GM18511 (cell line): ENCODE data around the gene WDR89.
A peak's percentile ranks its signal among the peaks of the same experiment; 100 is the strongest.
"Not testable (repeated sequence)": the region's sequence is repeated elsewhere in the genome, so short reads cannot be mapped to it uniquely, and the experiment has no call there.

Source experiments
- ATAC-seq: cut with Tn5 transposase; IDR thresholded peaks from one replicate; pipeline ENCODE4 v1.9.1; 2021; ENCODE audit warnings: mild to moderate bottlenecking, moderate library complexity; ENCODE audit not compliant: unreplicated experiment

WDR89 gene

DNA sequence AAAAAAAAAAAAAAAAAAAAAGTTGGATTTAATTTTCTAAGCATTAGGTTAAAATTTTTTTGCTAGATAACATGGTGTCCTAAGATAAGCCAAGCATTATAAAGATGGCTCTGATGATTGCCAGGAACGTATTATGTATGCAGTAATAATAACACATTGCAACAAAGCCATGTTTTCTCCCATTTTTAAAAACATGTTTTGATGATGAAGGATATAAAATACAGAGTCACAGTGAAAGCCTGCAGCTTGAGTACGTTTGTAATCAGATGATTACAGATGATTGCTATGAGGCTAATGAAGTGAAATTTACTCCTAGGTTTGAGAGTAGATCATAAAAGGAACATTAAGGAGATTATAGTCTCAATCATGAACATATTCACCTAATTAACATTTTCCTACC lies 13.3 kb upstream of the WDR89 start:
- ATAC-seq, result no peak

DNA sequence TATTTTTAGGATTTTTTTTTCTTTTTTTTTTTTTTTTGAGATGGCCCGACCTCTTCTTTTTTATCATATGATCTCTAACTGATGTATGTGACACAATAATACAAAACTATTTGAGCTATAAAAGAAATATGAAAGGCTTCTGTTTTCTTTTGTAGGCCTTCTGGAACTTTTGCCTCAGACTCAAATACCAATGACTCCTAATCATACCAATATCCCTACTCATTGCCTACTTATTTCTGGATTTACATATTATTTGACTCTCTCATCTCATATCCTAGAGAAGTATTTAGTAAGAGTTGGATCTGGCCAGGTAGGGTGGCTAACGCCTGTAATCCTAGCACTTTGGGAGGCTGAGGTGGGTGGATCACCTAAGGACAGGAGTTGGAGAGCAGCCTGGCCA lies 12.7 kb upstream of the WDR89 start:
- no peak for ATAC-seq

DNA sequence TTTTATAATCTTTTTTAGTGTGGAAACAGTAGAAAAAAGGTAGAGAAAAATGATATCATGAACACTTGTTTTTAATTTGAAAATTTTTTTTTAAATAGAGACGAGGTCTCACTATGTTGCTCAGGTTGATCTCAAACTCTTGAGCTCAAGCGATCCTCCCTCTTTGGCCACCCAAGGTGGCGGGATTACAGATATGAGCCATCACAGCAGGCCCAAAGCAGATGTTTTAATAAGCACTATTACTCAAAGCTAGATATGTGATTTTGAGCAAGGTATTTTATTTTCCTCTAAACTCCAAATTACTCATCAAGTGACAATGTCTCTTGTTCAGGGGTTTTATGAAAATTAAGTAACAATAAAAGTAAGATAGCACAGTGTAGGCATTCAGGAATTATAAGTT lies 10.7 kb upstream of the WDR89 start:
- ATAC-seq, result no peak

DNA sequence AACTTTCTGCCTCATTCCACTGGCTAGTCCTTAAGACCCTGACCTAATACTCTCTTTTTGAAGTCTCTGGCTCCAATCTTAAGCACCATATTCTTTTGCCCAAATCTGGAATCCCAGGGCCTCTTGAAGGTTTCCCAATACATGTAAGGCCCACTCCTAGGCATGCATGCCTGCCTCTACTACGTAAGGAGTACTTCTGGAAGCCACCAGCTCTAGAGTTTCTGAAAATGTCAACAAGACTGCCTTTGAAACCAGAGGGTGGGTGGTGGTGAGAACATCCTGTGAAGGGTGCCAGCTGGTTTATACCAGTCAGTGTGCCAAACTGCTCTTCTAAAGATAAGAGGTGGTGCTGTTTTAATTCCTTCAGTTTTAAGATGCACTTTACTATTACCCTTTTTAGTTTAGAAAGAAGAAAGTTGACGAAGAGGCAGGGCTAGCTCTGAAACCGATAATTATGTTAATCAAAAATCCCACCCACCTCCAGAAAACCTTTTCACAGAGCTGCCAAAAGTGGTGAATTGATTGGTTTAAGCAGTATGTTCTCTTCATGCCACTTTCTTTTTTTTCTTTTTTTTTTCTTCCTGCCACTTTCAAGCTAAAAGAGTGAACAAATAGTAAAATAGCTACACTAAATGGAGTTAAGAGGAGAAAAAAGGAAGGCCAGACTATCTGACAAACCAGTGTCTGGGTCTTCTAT lies 8.7 kb upstream of the WDR89 start:
- peak; percentile 80 for ATAC-seq

DNA sequence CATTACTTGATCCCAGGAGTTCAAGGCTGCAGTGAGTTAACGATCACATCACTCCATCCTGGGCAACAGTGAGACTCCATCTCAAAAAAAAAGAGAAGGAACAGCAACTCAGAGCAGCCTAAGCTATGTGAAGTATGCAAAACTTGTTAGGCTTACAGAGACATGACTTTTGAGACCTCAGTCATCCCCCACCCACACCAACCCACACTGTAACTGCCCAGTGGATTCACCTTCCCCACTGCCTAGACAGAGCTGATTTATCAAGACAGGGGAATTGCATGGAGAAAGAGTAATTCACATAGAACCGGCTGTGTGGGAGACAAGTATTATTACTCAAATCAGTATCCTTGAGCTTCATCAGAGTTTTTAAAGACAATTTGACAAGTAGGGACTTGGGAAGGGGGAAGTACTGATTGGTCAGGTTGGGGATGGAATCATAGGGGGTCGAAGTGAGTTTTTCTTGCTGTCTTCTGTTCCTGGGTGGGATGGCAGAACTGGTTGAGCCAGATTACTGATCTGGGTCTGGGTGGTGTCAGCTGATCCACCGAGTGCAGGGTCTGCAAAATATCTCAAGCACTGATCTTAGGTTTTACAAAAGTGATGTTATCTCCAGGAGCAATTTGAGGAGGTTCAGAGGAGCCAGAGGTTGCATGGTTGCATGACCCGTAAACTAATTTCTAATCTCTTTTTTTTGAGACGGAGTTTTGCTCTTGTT lies 6.2 kb upstream of the WDR89 start:
- ATAC-seq, result peak; percentile 68

DNA sequence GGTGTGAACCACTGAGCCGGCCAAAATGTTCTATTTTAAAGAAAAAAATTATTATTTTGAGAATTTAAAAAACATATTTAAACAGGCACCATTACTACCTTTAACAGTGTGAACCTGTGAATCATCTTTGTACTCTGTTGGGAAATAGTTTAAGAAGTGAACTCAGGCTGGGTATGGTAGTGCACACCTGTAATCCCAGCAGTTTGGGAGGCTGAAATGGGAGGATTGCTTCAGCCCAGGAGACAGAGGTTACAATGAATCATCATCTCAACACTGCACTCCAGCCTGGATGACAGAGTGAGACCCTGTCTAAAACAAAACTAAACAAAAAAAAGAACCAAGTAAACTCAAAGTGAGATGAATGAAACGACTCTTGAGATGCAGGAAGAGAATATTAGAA lies 3.1 kb upstream of the WDR89 start:
- ATAC-seq, result no peak

DNA sequence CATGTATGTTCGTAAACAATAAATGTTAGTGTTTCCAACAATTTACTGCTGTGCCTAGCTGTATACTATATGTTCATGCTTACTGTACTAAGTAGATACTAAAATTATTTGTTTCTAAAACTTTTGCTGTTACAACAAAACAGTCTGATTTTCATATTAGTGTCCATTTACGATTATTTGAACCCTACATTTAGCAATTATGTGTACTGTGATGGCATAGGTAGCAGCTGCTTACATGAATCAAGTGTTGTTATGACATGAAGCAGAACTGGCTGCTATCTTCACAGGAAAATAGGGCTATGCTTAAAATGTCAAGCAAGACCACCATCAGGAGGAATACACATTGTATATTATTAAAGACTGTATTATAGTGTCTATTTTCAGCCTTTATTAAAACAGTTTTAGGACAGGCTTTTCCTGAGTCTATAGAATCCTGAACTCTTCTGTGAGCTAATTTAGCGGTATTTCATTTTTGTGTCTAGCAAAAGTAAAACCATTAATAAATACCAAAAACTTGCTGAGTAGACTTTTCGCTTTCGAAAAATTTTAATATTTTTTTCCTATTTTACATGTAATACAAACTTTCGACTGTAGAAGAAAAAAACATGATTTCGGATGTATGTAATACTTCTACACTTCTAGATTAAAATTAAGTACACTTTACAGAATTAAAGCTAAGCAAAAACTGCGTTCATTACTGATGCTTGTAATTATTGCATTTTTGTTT lies 1.1 kb upstream of the WDR89 start:
- ATAC-seq, result no peak

DNA sequence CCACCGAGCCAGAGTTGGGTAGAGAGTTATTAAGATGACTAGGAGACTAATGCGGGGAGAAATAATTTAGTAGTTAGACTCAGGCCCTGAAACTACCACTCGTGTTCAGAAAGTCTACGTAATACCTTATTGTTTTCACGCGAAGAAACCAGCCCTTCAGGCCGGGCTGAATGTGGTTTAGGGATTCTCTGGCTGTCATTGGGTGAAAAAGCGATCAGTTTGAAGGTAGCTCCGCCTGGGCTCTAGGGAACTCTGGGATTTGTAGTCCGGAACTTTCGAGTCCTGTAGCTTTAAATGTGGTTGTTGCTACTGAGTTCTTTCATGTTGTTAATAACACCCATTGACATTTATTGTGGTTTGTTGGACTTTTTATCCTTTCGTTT lies 549 bp upstream of the WDR89 start:
- peak; percentile 68 for ATAC-seq

DNA sequence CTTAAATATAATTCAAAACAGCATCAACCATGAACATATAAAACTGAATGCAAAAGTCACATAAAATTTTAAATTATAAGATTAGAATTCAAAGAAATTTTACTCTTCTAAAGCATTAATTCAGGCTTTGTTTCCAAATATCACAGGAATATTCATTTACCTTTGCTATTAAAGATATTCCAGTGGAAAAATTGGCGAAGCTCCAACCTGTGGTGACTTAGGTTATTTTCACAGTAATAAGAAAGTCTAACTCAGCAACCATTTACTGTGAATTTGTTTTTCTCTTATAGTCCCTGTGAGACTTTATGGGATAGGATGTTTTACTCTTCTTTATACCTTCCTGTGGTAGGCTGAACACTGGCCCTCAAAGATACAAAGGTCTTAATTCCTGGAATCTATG lies 3.2 kb downstream of the WDR89 start:
- ATAC-seq, result no peak

DNA sequence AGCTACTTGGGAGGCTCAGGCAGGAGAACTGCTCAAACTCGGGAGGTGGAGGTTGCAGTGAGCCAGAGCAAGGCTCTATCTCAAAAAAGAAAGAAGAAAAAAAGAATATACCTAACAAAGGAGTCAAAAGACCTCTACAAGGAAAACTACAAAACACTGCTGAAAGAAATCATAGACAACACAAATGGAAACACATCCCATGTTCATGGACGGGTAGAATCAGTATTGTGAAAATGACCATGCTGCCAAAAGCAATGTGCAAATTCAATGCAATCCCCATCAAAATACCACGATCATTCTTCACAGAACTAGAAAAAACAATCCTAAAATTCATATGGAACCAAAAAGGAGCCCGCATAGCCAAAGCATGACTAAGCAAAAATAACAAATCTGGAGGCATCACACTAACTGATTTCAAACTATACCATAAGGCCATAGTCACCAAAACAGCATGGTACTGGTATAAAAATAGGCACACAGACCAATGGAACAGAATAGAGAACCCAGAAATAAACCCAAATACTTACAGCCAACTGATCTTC lies 5.5 kb downstream of the WDR89 start:
- not testable (repeated sequence) for ATAC-seq

DNA sequence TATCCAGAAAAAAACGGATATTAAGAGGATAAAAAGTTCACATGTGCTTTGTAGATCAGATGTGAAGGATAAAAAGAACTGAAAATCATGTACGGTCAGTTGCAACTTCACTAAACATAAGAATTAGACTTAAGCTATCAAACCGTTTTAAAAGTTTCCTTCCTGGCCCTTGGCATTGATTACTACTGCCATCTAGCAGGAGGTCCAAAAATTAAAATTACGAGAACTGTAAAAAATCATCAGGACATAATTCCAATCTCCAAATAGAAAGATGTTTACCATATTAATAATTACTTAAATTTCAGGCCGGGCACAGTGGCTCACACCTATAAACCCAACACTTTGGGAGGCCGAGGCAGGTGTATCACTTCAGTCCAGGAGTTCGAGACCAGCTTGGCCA lies 7.9 kb downstream of the WDR89 start:
- no peak for ATAC-seq

DNA sequence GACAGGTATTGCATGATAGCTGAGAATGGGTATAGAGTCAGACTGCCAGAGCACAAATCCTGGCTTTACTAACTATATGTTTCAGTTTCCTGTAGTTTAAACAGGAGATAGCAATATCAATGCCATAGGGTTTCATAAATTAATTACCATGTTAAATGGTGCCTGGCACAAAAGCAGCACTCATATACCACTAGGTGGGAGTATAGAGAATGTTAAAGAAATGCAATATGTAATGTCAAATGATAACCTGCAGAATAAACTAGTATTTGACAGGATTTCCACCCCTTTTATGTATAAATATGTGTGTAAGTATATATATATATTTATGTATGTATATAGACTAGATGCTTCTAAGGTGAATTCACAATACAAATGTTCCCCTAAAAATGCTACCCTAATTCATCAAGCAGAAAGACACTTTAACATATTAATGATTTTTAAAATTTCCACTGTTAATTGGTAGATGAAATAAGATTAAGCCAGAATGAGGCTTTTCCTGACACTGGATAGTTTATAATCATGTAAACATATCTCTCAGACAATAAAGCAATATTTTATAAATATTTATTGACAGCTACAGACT lies 8.6 kb downstream of the WDR89 start:
- peak; percentile 57 for ATAC-seq

DNA sequence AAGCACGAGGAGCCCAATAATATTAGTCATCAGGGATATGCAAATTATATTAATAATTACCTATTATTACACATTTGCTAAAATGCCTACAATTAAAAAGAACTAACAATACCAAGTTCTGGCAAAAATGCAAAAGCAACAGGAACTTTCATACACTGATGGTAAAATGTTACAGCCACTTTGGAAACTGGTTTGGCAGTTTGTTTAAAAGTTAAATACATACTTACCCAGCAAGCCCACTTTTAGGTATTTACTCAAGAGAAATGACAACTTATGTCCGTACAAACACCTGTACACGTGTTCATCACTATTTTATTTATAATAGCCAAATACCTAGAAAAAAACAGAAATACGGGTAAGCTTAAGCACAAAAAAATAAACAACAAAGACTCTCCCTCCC lies 17.0 kb downstream of the WDR89 start:
- no peak for ATAC-seq

DNA sequence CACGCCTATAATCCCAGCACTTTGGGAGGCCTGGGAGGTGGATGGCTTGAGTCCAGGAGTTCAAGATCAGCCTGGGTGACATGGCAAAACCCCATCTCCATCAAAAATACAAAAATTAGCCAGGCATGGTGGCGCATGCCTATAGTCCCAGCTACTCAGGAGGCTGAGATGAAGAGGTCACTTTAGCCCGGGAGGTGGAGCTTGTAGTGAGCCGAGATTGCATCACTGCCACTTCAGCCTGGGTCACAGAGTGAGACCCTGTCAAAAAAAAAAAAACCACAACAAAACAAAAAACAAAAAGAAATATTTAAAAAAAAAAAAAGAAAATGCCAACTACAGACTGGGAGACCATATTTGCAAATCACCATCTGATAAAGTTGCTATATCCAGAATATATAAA lies 17.5 kb downstream of the WDR89 start:
- ATAC-seq, result no peak

DNA sequence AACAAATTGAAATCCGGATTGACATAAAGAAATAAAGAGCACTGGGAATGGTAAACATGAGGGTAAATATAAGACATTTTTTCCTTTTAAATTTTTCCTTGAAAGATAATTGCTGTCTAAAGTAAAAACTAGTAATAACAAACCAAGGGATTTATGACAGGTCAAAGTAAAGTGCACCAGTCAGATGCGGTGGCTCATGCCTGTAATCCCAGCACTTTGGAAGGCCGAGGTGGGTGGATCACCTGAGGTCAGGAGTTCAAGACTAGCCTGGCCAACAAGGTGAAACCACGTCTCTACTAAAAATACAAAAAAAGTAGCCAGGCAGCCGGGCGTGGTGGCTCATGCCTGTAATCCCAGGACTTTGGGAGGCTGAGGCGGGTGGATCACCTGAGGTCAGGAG lies 19.7 kb downstream of the WDR89 start:
- not testable (repeated sequence) for ATAC-seq

DNA sequence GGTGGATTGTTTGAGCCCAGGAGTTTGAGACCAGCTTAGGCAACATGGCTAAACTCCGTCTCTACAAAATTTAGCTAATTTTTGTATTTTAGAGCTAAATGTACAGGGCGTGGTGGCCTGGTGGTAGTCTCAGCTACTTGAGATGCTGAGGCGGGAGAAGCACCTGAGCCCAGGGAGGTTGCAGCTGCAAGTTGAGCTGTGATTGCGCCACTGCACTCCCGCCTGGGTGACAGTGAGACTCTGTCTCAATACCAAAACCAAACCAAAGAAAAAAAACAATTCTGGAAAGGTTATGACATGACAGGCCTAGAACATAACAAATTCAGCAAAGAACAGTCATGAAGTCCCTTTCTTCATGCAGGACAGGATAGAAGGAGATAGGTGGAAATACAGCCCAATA lies 25.7 kb downstream of the WDR89 start:
- ATAC-seq, result no peak

DNA sequence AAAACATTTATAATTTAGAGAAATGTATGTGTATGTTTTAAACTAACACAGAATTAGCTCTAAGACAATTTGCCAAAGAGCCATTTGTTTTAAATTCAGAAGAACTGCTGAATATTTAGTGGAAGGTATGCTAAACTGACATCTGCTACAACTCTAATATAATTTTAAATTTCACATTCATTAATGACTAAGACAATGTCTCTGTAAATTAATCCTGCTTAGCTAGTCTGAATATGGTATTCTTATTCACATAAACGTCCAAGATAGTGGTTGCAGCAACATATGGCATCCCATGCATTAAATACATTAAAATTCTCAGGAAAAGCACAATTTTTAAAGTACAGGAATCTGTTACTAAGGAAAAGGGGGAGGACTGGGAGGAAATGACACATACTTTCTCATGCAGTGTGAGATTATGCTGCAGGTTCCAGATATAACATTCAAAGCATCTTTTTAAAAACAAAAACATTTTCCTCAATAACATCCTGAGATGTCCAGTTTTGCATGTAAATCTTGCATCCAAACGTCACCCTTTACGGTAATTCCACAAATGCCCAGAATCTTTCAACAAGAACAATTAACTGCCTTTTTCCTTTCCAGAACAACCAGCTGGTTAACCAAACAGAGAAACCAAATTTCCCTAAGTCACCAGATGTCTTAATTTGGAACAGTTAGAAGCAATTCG lies 26.9 kb downstream of the WDR89 start:
- no peak for ATAC-seq

DNA sequence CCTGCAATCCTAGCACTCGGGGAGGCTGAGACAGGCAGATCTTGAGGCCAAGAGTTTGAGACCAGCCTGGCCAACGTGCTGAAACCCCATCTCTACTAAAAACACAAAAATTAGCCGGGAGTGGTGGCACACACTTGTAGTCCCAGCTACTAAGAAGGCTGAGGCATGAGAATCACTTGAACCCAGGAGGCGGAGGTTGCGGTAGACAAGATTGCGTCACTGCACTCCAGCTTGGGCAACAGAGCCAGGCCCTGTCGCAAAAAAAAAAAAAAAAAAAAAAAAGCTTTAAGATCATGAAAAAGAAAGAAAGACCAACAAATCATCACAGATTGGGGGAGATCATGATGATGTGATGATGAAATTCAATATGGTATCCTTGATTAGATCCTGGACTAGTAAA lies 30.6 kb downstream of the WDR89 start:
- ATAC-seq, result no peak

DNA sequence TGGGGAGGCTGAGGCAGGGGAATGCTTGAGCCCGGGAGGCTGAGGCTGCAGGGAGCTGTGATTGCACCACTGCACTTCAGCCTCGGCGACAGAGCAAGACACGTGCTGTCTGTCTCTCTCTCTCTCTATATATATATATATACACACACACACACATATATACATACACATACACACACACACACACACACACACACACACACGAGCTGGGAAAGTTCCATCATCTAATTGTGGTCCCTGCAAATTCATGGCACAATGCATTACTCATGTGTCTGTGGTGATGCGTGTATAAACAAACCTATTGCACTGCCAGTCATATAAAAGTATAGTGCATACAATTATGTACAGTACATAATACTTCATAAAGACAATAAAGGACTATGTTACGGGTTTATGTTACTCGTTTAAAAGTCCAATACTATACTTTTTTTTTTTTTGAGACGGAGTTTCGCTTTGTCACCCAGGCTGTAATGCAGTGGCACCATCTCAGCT lies 36.6 kb downstream of the WDR89 start:
- ATAC-seq, result no peak

DNA sequence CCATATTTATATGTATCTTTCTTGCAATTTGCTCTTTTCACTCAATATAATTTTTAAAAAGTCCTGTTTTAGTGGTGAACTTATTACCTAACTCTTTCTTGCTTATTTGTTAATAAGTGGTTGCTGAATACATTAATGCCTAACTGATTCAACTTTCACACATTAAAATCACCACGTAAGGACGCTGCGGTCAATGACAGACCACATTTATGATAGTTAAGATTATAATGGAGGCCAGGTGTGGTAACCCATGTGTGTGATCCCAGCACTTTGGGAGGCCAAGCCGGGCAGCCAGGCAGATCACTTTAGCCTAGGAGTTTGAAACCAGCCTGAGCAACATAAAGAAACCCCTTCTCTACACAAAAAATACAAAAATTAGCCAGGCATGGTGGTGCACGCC lies 37.0 kb downstream of the WDR89 start:
- no peak for ATAC-seq
